ENCODE measurements around the gene BPIFB1. TPM values are rescaled to one million over a fixed set of nuclear protein-coding genes. Genes with fewer than 3 reads are reported as not detected.

Gene BPIFB1
- polyA plus RNA-seq, 1 experiment, result not detected

DNA sequence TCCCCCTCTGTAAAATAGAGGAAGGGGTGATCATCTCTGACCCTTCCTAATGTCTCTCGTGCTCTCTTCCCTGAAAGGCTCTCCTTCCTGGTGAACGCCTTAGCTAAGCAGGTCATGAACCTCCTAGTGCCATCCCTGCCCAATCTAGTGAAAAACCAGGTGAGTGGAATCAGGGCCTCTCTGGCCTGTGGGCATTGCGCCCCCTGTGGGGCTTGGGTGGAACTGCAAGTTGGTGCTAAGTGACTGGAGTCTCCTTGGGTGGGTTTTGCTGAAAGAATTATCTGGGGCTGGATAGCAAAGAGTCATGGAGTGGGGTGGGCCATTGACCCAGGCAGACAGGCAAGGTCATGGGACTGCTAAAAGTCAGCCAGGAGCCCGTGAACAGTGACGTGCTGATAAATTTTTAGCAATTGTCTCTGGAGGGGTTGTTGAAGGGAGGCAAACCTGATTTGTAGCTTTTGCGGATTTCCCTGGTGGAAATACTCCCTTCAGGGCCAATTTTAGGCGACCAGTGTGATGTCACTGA is 8.9 kb downstream of the BPIFB1 start:
- TF ChIP-seq, protein P1, sequence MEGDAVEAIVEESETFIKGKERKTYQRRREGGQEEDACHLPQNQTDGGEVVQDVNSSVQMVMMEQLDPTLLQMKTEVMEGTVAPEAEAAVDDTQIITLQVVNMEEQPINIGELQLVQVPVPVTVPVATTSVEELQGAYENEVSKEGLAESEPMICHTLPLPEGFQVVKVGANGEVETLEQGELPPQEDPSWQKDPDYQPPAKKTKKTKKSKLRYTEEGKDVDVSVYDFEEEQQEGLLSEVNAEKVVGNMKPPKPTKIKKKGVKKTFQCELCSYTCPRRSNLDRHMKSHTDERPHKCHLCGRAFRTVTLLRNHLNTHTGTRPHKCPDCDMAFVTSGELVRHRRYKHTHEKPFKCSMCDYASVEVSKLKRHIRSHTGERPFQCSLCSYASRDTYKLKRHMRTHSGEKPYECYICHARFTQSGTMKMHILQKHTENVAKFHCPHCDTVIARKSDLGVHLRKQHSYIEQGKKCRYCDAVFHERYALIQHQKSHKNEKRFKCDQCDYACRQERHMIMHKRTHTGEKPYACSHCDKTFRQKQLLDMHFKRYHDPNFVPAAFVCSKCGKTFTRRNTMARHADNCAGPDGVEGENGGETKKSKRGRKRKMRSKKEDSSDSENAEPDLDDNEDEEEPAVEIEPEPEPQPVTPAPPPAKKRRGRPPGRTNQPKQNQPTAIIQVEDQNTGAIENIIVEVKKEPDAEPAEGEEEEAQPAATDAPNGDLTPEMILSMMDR (IDR thresholded peaks at IDR 0.05; ENCODE audit: insufficient read depth, low read depth, low read length), result peak; percentile 94
- peaks cover 8% of the 10 kb centered on the region for H3K27me3 ChIP-seq (ENCODE audit: control insufficient read depth, insufficient read depth, low read length)
- no peak for DNase-seq (ENCODE audit: low read depth)

DNA sequence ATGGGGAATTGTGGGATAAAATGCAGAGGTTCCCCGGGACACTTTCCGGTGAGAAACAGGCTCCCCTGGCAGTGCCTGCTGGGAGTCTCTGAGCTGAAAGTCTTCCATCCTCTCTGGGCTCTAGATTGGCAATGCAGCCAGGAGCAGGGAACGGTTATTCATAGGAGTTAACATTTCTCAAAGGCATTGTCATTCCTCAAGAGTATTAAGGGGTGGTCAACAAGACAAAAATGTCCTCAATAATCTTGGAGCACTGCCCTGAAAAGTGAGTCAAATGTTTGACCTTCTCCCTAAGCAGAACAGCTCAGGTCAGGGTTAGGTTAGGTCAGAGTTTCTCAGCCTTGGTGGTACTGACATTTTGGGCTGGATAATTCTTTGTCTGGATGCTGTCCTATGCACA is 13.2 kb downstream of the BPIFB1 start:
- Histone ChIP-seq H3K36me3 (ENCODE audit: control insufficient read depth, insufficient read depth, low read length) (no peaks in the 10 kb centered on the region), H3K4me3 (ENCODE audit: low read depth, low read length) (no peak overlapping the region), H3K27me3 (ENCODE audit: control insufficient read depth, insufficient read depth, low read length) (peaks cover 9% of the 10 kb centered on the region; the same call in 1 of the 2 replicates)
- ChIA-PET CTCF (interaction anchor here (1.0 to 1.5 kb wide), 2 partner anchors 499 to 517 kb away, joined by 3 read pairs; no protein-coding TSS in a partner anchor), POLR2A (no interaction called here)
- no peak for DNase-seq (ENCODE audit: low read depth)
- TF ChIP-seq, protein P1 (IDR thresholded peaks at IDR 0.05; ENCODE audit: insufficient read depth, low read depth, low read length), result no peak

More for the DNA sequence above, 8.9 kb downstream of the BPIFB1 start:
- CTCF ChIA-PET, result interaction anchor here (0.6 to 2.4 kb wide), 11 partner anchors 8 to 748 kb away, joined by 3 to 9 read pairs (median 3); no protein-coding TSS in a partner anchor
- Histone ChIP-seq H3K4me3 (ENCODE audit: low read depth, low read length) (no peak overlapping the region), H3K36me3 (ENCODE audit: control insufficient read depth, insufficient read depth, low read length) (no peaks in the 10 kb centered on the region)
- POLR2A ChIA-PET, result no interaction called here

DNA sequence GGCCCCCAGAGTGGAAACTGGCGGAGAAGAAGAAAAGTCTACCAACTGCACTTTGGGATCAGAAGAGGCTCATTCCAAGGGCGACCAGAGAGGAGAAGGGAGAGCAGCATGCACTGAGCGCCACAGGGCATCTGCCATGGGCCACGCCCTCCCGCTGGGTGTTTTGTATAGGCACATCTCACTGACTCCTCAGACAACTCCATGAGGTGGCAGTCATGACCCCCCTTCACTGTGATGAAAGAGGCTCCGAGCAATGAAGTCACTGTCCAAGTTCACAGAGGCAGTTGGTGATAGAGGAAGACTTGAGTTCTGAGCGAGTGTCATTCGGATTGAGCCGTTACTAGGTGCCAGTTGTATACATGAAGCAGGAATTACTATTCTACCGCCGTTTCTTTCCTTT is 15.4 kb downstream of the BPIFB1 start:
- DNase-seq (ENCODE audit: low read depth), result no peak

DNA sequence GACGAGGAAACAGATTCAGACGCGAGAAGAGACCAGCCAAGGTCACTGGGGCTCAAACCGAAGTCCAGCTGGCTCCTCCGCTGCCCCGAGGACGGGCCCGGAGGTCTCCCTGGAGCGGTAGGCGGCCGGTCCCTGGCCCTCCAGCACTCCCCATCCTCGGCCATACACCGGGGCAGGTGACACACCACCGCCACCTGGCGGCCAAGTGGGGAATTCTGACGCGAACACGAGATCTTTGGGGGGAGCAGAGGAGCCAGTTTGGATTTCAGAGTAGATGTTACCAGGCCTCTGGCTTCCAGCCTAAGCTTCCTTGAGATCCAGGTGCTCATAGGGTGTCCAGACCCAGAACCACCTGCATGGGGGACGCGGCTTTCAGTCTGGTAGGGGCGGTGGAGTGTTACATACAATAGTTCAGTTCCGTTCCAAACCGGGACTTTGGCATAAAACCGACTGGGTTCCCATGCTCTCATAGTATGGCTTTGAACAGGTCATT is 16.1 kb downstream of the BPIFB1 start:
- Histone ChIP-seq H3K36me3 (ENCODE audit: control insufficient read depth, insufficient read depth, low read length) (no peaks in the 10 kb centered on the region), H3K27me3 (ENCODE audit: control insufficient read depth, insufficient read depth, low read length) (peaks cover 15% of the 10 kb centered on the region), H3K4me3 (ENCODE audit: low read depth, low read length) (no peak overlapping the region)
- DNase-seq (ENCODE audit: low read depth), result no peak
- TF ChIP-seq, protein P1 (IDR thresholded peaks at IDR 0.05; ENCODE audit: insufficient read depth, low read depth, low read length), result peak; percentile 94
- ChIA-PET CTCF (interaction anchor here (0.7 to 2.0 kb wide), 19 partner anchors 9 to 625 kb away, joined by 3 to 17 read pairs (median 4); partner anchors contain the start of gene C20orf203), POLR2A (no interaction called here)

More for the DNA sequence above, 15.4 kb downstream of the BPIFB1 start:
- H3K4me3 ChIP-seq (ENCODE audit: low read depth, low read length), result no peak overlapping the region
- TF ChIP-seq, protein P1 (IDR thresholded peaks at IDR 0.05; ENCODE audit: insufficient read depth, low read depth, low read length), result no peak
- ChIA-PET POLR2A (no interaction called here), CTCF (interaction anchor here (1.5 to 2.0 kb wide), 2 partner anchors 12 to 15 kb away, joined by 4 to 17 read pairs; no protein-coding TSS in a partner anchor)
- peaks cover 13% of the 10 kb centered on the region for H3K27me3 ChIP-seq (ENCODE audit: control insufficient read depth, insufficient read depth, low read length)
- no peaks in the 10 kb centered on the region for H3K36me3 ChIP-seq (ENCODE audit: control insufficient read depth, insufficient read depth, low read length)

DNA sequence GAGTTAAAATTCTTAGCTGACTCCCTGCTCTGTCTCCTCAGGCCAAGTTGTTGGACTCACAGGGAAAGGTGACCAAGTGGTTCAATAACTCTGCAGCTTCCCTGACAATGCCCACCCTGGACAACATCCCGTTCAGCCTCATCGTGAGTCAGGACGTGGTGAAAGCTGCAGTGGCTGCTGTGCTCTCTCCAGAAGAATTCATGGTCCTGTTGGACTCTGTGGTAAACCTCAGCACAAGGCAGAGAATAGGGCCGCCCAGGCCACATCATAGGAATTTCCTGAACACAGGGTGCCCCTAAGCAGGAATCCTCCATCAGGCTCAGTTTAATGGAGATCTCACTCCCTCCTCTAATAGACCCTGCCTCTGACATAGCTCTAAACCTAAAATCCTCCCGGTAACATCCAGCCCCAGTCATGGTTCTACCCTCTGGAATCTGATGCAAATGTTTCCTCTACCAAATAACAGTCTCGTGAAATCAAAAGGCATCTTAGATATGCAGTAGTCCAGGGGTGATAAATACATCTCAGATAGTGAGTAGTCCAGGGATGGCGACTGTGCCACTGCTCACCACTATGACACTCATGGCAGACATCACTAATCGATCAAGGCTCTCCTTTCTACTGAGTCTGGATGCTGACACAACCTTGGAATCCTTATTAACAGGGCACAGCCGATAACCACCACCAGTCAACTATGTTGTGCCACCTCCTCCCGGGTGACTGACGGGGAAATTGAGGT is 18.3 kb downstream of the BPIFB1 start:
- ChIA-PET POLR2A (no interaction called here), CTCF (interaction anchor here (0.6 to 1.5 kb wide), 6 partner anchors 8 to 400 kb away, joined by 3 to 6 read pairs (median 3); no protein-coding TSS in a partner anchor)
- TF ChIP-seq, protein P1 (IDR thresholded peaks at IDR 0.05; ENCODE audit: insufficient read depth, low read depth, low read length), result no peak
- H3K4me3 ChIP-seq (ENCODE audit: low read depth, low read length), result no peak overlapping the region
- DNase-seq (ENCODE audit: low read depth), result no peak
- peaks cover 15% of the 10 kb centered on the region for H3K27me3 ChIP-seq (ENCODE audit: control insufficient read depth, insufficient read depth, low read length)
- H3K36me3 ChIP-seq (ENCODE audit: control insufficient read depth, insufficient read depth, low read length), result no peaks in the 10 kb centered on the region

Measured in BJ (cell line).